Psoas muscle (tissue), 8 donors: ENCODE results near the gene C4orf54. TPM values are rescaled to one million over a fixed set of nuclear protein-coding genes. Genes with fewer than 3 reads are reported as not detected.

Experiments
- ATAC-seq, 4 donors: fragments of 200-7000 bp; cut with Tn5 transposase; one replicate each; pipeline ENCODE4 v1.9.1; 2020; ENCODE audit warnings: moderate library complexity in 3 of 4, mild to moderate bottlenecking in 2 of 4
- DNase-seq, 2 donors: peaks; one replicate each; pipeline ENCODE4 v3.0.0-alpha.2; 2020
- H3K27ac ChIP-seq: fragments of 200-600 bp; one replicate; pipeline ENCODE4 v1.8.0; 2022
- H3K27me3 ChIP-seq, 3 donors: fragments of 200-600 bp in 1 of 3; one replicate each; pipeline versions ENCODE4 v1.6.1 to v1.8.0; 2013 to 2022; ENCODE audit warnings: low read length in 2 of 3, mild to moderate bottlenecking in 2 of 3, moderate library complexity in 1 of 3; ENCODE audit not compliant: insufficient read depth in 3 of 3
- H3K36me3 ChIP-seq, 2 donors: fragments of 200-600 bp in 1 of 2; one replicate each; pipeline versions ENCODE4 v1.6.1 to v1.8.0; 2013 to 2022; ENCODE audit warnings: low read depth in 1 of 2, mild to moderate bottlenecking in 1 of 2, moderate library complexity in 1 of 2; ENCODE audit not compliant: insufficient read depth in 1 of 2
- H3K4me1 ChIP-seq: fragments of 200-600 bp; one replicate; pipeline ENCODE4 v1.8.0; 2022
- H3K4me3 ChIP-seq: fragments of 200-600 bp; one replicate; pipeline ENCODE4 v1.8.0; 2022; ENCODE audit warnings: mild to moderate bottlenecking
- H3K9me3 ChIP-seq: fragments of 200-600 bp; one replicate; pipeline ENCODE4 v1.8.0; 2022
- CTCF ChIP-seq: fragments of 200-600 bp; IDR thresholded peaks from one replicate; pipeline ENCODE4 v1.8.0; 2022; ENCODE audit warnings: antibody characterized with exemption
- WGBS, 3 donors: extraction: QIAGEN DNeasy Blood & Tissue Kit; methylation state at CpG; one replicate each; pipeline versions ENCODE4 v1.1.6 to v1.1.7; 2013; 5-methylcytosine and 5-hydroxymethylcytosine counted together
- intact Hi-C, 2 donors: fragments of 100-400 bp; cut with DNase I; formaldehyde crosslinking; loops; one replicate each; pipeline versions ENCODE4 v1.11.0 to v1.14.2; 2022
- polyA plus RNA-seq, 3 donors: library from polyadenylated mRNA; stranded (reverse); fragments of 200-250 nt; gene quantifications; one replicate each; pipeline ENCODE4 v1.2.3, GENCODE V29; 2013
- total RNA-seq, 4 donors: library from RNA; stranded (reverse); fragmentation: NEBNext Ultra II Directional in 2 of 4; extraction: Animal tissue kit (Norgen Biotek cat#: 25700) in 2 of 4; gene quantifications; one replicate each; pipeline versions ENCODE4 v1.2.1 to v1.2.4, GENCODE V29; 2021 to 2023
- donor health status: healthy with polysubstance abuse.
- donor health status: DM: no; HTN: no; CAD: no; lungs with moderate emphysema.
- donor health status: Bipolar disorder and iron deficiency.
- donor health status: healthy.
- donor health status: DM: yes; HTN: yes; CAD: no.
- donor health status: DM: no; HTN: no; CAD: no.
- donor health status: DM: no; HTN: no; CAD: no.
- donor health status: DM: yes; HTN: yes; CAD: no.

C4orf54 gene
- total and polyA plus RNA-seq, 7 donors: 3.3 to 151 (median 58.1) TPM

- H3K9me3 ChIP-seq: no peaks in the 10 kb centered on the region
- H3K27ac ChIP-seq: peak overlapping the region; percentile 99
- no peak for TF ChIP-seq CTCF
- peaks cover 0 to 4% of the 10 kb centered on the region in 2 donors for H3K36me3 ChIP-seq
- intact Hi-C loops: no loop called here
- H3K4me1 ChIP-seq: peaks cover 68% of the 10 kb centered on the region
- ATAC-seq (peak; percentile 86 to 90 (median 88)), DNase-seq (peak; percentile 62 to 89)
- H3K4me3 ChIP-seq: peak overlapping the region; percentile 52
- WGBS, 3 donors: 17 to 38% (median 20%) methylated on average over 7 of the region's 7 CpGs
- no peaks in the 10 kb centered on the region for H3K27me3 ChIP-seq
Observed at GRCh38 chr4:99642725-99643489, 14.7 kb downstream of the C4orf54 start.

GRCh38 chr4:99640676-99641075 is 17.0 kb downstream of the C4orf54 start:
- no peak for TF ChIP-seq CTCF
- H3K4me3 ChIP-seq: no peak overlapping the region
- no peaks in the 10 kb centered on the region for H3K9me3 ChIP-seq
- H3K27me3 ChIP-seq: no peaks in the 10 kb centered on the region
- H3K27ac ChIP-seq: peak overlapping the region; percentile 99
- DNase-seq (no peak), ATAC-seq (no peak)
- peaks cover 57% of the 10 kb centered on the region for H3K4me1 ChIP-seq
- peaks cover 0 to 4% of the 10 kb centered on the region in 2 donors for H3K36me3 ChIP-seq
- intact Hi-C loops: no loop called here
- 62 to 71% (median 68%) methylated on average over 2 of the region's 2 CpGs for WGBS, 3 donors

- peaks cover 0 to 4% of the 10 kb centered on the region in 2 donors for H3K36me3 ChIP-seq
- ATAC-seq (peak in 1 of 4 donors; percentile 31), DNase-seq (no peak)
- intact Hi-C loops: no loop called here
- no peaks in the 10 kb centered on the region for H3K27me3 ChIP-seq
- peaks cover 49% of the 10 kb centered on the region for H3K4me1 ChIP-seq
- no peaks in the 10 kb centered on the region for H3K9me3 ChIP-seq
- WGBS, 3 donors: 16 to 50% (median 32%) methylated on average over 5 of the region's 5 CpGs
- H3K27ac ChIP-seq: peak overlapping the region; percentile 99
- TF ChIP-seq CTCF: no peak
- H3K4me3 ChIP-seq: no peak overlapping the region
Observed at GRCh38 chr4:99637174-99637573, 20.5 kb downstream of the C4orf54 start.

- H3K36me3 ChIP-seq: peaks cover 0 to 4% of the 10 kb centered on the region in 2 donors
- intact Hi-C loops: no loop called here
- peak overlapping the region; percentile 99 for H3K27ac ChIP-seq
- no peak overlapping the region for H3K4me3 ChIP-seq
- ATAC-seq: no peak
- no peaks in the 10 kb centered on the region for H3K27me3 ChIP-seq
- no peaks in the 10 kb centered on the region for H3K9me3 ChIP-seq
- H3K4me1 ChIP-seq: peaks cover 42% of the 10 kb centered on the region
- no peak for DNase-seq
- no peak for TF ChIP-seq CTCF
- 53 to 55% (median 54%) methylated on average over 2 of the region's 2 CpGs for WGBS, 3 donors
Observed at GRCh38 chr4:99636422-99636821, 21.2 kb downstream of the C4orf54 start.
